IMR-90 (cell line): ENCODE results near the gene SERPINE2. TPM values are rescaled to one million over a fixed set of nuclear protein-coding genes. Genes with fewer than 3 reads are reported as not detected.

ENCODE experiments used
- ATAC-seq: fragments of 200-7000 bp; cut with Tn5 transposase; 2 replicates; pipeline ENCODE4 v1.9.1; 2020; ENCODE audit warnings: low read depth, mild to moderate bottlenecking, moderate library complexity
- BruUV-seq: library from RNA; stranded (reverse); fragments of 400-500 nt; replicated peaks from 2 replicates; lab custom pipeline; 2021; lab: Mats Ljungman, UMichigan
- CTCF ChIA-PET: fragments of 300-600 bp; formaldehyde crosslinking; extraction: SDS; loops from one replicate; lab custom pipeline; 2021; ENCODE audit warnings: antibody characterized with exemption; lab: Yijun Ruan, JAX
- POLR2A ChIA-PET: fragments of 300-600 bp; sonication (Branson Sonifier 250); formaldehyde crosslinking; loops from one replicate; lab custom pipeline; 2022; ENCODE audit warnings: antibody characterized with exemption; ENCODE audit not compliant: unreplicated experiment; lab: Charles Lee
- DNase-seq: peaks from one replicate; pipeline ENCODE4 v3.0.0; 2013
- H2AFZ ChIP-seq: replicated peaks from 2 replicates; pipeline ENCODE3; 2013; ENCODE audit warnings: low read length, mild to moderate bottlenecking; ENCODE audit not compliant: poor library complexity
- H2AK5ac ChIP-seq: 2 replicates; pipeline ENCODE4 v1.6.1; 2013; ENCODE audit warnings: low read depth, low read length, inconsistent platforms
- H2AK9ac ChIP-seq: replicated peaks from 2 replicates; pipeline ENCODE3; 2013; ENCODE audit warnings: mild to moderate bottlenecking, low read depth, low read length, moderate library complexity; ENCODE audit not compliant: poor library complexity
- H2BK120ac ChIP-seq: 2 replicates; pipeline ENCODE4 v1.6.1; 2013; ENCODE audit warnings: low read depth, low read length, inconsistent platforms
- H2BK15ac ChIP-seq: 3 replicates; pipeline ENCODE4 v1.6.1; 2013; ENCODE audit warnings: low read depth, low read length, inconsistent platforms
- H2BK20ac ChIP-seq: 2 replicates; pipeline ENCODE4 v1.6.1; 2013; ENCODE audit warnings: low read depth, mild to moderate bottlenecking, inconsistent platforms, low read length, moderate library complexity
- H2BK5ac ChIP-seq: 2 replicates; pipeline ENCODE4 v1.6.1; 2013; ENCODE audit warnings: mild to moderate bottlenecking, low read depth, low read length, inconsistent platforms; ENCODE audit not compliant: poor library complexity, severe bottlenecking
- H3K14ac ChIP-seq: replicated peaks from 2 replicates; pipeline ENCODE4 v1.6.1; 2013; ENCODE audit warnings: low read depth, low read length, inconsistent platforms
- H3K18ac ChIP-seq: 2 replicates; pipeline ENCODE4 v1.6.1; 2013; ENCODE audit warnings: low read depth, low read length, control low read depth
- H3K23ac ChIP-seq: 2 replicates; pipeline ENCODE4 v1.6.1; 2013; ENCODE audit warnings: low read depth, low read length, inconsistent platforms
- H3K27ac ChIP-seq: 2 replicates; pipeline ENCODE4 v1.5.1; 2013; ENCODE audit warnings: mild to moderate bottlenecking, control low read depth, low read length; ENCODE audit not compliant: insufficient read depth
- H3K27me3 ChIP-seq: 2 replicates; pipeline ENCODE4 v1.6.1; 2013; ENCODE audit warnings: low read length; ENCODE audit not compliant: control insufficient read depth, insufficient read depth
- H3K36me3 ChIP-seq: 2 replicates; pipeline ENCODE4 v1.6.1; 2013; ENCODE audit warnings: low read length, mixed read lengths; ENCODE audit not compliant: control insufficient read depth, insufficient read depth
- H3K4ac ChIP-seq: 2 replicates; pipeline ENCODE4 v1.6.1; 2013; ENCODE audit warnings: low read depth, low read length, inconsistent platforms
- H3K4me1 ChIP-seq: 2 replicates; pipeline ENCODE4 v1.6.1; 2013; ENCODE audit warnings: low read length, mixed read lengths; ENCODE audit not compliant: control insufficient read depth, insufficient read depth
- H3K4me2 ChIP-seq: 2 replicates; pipeline ENCODE4 v1.6.1; 2013; ENCODE audit warnings: low read depth, mild to moderate bottlenecking, control low read depth, low read length, moderate library complexity
- H3K4me3 ChIP-seq: 2 replicates; pipeline ENCODE4 v1.5.1; 2013; ENCODE audit warnings: low read depth, mild to moderate bottlenecking, control low read depth, low read length, moderate library complexity; ENCODE audit not compliant: insufficient read depth
- H3K56ac ChIP-seq: 2 replicates; pipeline ENCODE4 v1.6.1; 2013; ENCODE audit warnings: low read length, inconsistent platforms; ENCODE audit not compliant: insufficient read depth; ENCODE audit errors: extremely low read depth
- H3K79me1 ChIP-seq, 2 experiments: 2 replicates each; pipeline ENCODE4 v1.6.1; 2013; ENCODE audit warnings: low read length in 2 of 2, inconsistent platforms in 1 of 2, low read depth in 1 of 2
- H3K9ac ChIP-seq: 2 replicates; pipeline ENCODE4 v1.6.1; 2013; ENCODE audit warnings: low read depth, low read length, control low read depth
- H3K9me1 ChIP-seq: 2 replicates; pipeline ENCODE4 v1.6.1; 2013; ENCODE audit warnings: low read length, inconsistent platforms; ENCODE audit not compliant: insufficient read depth
- H3K9me3 ChIP-seq: 2 replicates; pipeline ENCODE4 v1.6.1; 2013; ENCODE audit warnings: low read length; ENCODE audit not compliant: control insufficient read depth, insufficient read depth
- H4K20me1 ChIP-seq: 2 replicates; pipeline ENCODE4 v1.6.1; 2013; ENCODE audit warnings: low read length, inconsistent platforms; ENCODE audit not compliant: insufficient read depth
- H4K5ac ChIP-seq: 2 replicates; pipeline ENCODE4 v1.6.1; 2013; ENCODE audit warnings: mild to moderate bottlenecking, low read depth, low read length, control low read depth
- H4K8ac ChIP-seq, 2 experiments: 2 replicates each; pipeline ENCODE4 v1.6.1; 2013; ENCODE audit warnings: low read depth in 2 of 2, low read length in 2 of 2, control low read depth in 1 of 2, inconsistent platforms in 1 of 2
- H4K91ac ChIP-seq: 2 replicates; pipeline ENCODE4 v1.6.1; 2013; ENCODE audit warnings: low read depth, low read length, inconsistent platforms; ENCODE audit not compliant: insufficient read depth
- BHLHE40 ChIP-seq: fragments of 150-350 bp; IDR thresholded peaks from 2 replicates; pipeline ENCODE4 v1.6.1; 2016; ENCODE audit warnings: mild to moderate bottlenecking, low read depth, low read length
- CTCF ChIP-seq: conservative IDR thresholded peaks from 2 replicates; pipeline ENCODE4 v1.5.1; 2012; ENCODE audit warnings: mild to moderate bottlenecking, low read depth, low read length, improper control_type of control experiment
- MXI1 ChIP-seq: IDR thresholded peaks from 2 replicates; pipeline ENCODE4 v1.6.1; 2012; ENCODE audit warnings: low read depth, mild to moderate bottlenecking, low read length, moderate library complexity, borderline replicate concordance
- RAD21 ChIP-seq: IDR thresholded peaks from 2 replicates; pipeline ENCODE4 v1.6.1; 2012; ENCODE audit warnings: low read length, improper control_type of control experiment
- RCOR1 ChIP-seq: IDR thresholded peaks from 2 replicates; pipeline ENCODE4 v1.6.1; 2012; ENCODE audit warnings: mild to moderate bottlenecking, low read length, improper control_type of control experiment; ENCODE audit not compliant: insufficient replicate concordance
- RFX5 ChIP-seq: IDR thresholded peaks from 2 replicates; pipeline ENCODE4 v1.8.0; 2012; ENCODE audit warnings: low read depth, mild to moderate bottlenecking, low read length, moderate library complexity
- SMC3 ChIP-seq: fragments of 150-350 bp; IDR thresholded peaks from 2 replicates; pipeline ENCODE4 v1.6.1; 2016; ENCODE audit warnings: low read depth, mild to moderate bottlenecking, antibody characterized with exemption, low read length, moderate library complexity
- WGBS, 2 experiments: methylation state at CpG; one replicate each; pipeline versions ENCODE4 v1.1.5 to v1.1.7; 2013; ENCODE audit warnings: missing lambda C conversion rate in 2 of 2; ENCODE audit not compliant: insufficient read length in 1 of 2; ENCODE audit errors: extremely low coverage in 2 of 2; 5-methylcytosine and 5-hydroxymethylcytosine counted together
- dilution Hi-C: fragments of 300-500 bp; cut with HindIII; formaldehyde crosslinking; loops from one replicate; pipeline ENCODE4 v1.14.3; 2018; ENCODE audit warnings: low sequenced_read_pairs; ENCODE audit not compliant: unreplicated experiment
- in situ Hi-C: fragments of 300-500 bp; cut with MboI; formaldehyde crosslinking; loops from 3 replicates; pipeline ENCODE4 v1.14.3; 2019; ENCODE audit warnings: low sequenced_read_pairs, inconsistent platforms, mixed read lengths
- intact Hi-C: fragments of 100-400 bp; cut with micrococcal nuclease; formaldehyde crosslinking; loops from 2 replicates; pipeline ENCODE4 v1.10.0; 2022
- polyA plus RNA-seq, 3 experiments: library from polyadenylated mRNA; depleted of rRNA; stranded (reverse); fragments of >200 nt; gene quantifications; 2 replicates each; pipeline ENCODE4 v1.2.3, GENCODE V29; 2012; ENCODE audit warnings: low replicate concordance in 1 of 3
- total RNA-seq: library from RNA; depleted of rRNA; stranded (reverse); fragments of >200 nt; gene quantifications from 2 replicates; pipeline ENCODE4 v1.2.3, GENCODE V29; 2012

SERPINE2 gene
- total and polyA plus RNA-seq, 2 of the 4 experiments (the other 2 are of a cell fraction): 24.0 to 62.7 TPM

- TF ChIP-seq RFX5: no peak
- no peak for TF ChIP-seq MXI1
- no peak for TF ChIP-seq BHLHE40
- peak; percentile 98 for TF ChIP-seq SMC3
- TF ChIP-seq RCOR1: no peak
These were observed 45.4 kb downstream of the SERPINE2 start (continued) for GRCh38 chr2:223993634-223994232.

GRCh38 chr2:223991611-223992010, 47.5 kb downstream of the SERPINE2 start:
- CTCF ChIA-PET: interaction anchor here (1.1 kb wide), 1 partner anchor 22 kb away, joined by 4 read pairs; no protein-coding TSS in a partner anchor
- DNase-seq (no peak), ATAC-seq (no peak)
- no peak overlapping the region for H4K91ac ChIP-seq
- no peak overlapping the region for H3K56ac ChIP-seq
- no peak overlapping the region for H2BK120ac ChIP-seq
- H3K4me2 ChIP-seq: no peak overlapping the region
- H3K9me3 ChIP-seq: no peaks in the 10 kb centered on the region
- H3K18ac ChIP-seq: no peak overlapping the region
- H3K9me1 ChIP-seq: peaks cover 5% of the 10 kb centered on the region; the same call in 1 of the 2 replicates
- no peak overlapping the region for H2BK15ac ChIP-seq
- H4K20me1 ChIP-seq: no peaks in the 10 kb centered on the region
- H3K27ac ChIP-seq: no peak overlapping the region
- dilution Hi-C loops: no loop called here
- no peak overlapping the region for H3K14ac ChIP-seq
- H2BK5ac ChIP-seq: no peak overlapping the region
- no peak overlapping the region for H4K5ac ChIP-seq
- no peak overlapping the region for H2AK9ac ChIP-seq
- WGBS, 2 experiments: 94% methylated on average over 6 of the region's 12 CpGs; no CpG with 5 or more reads in 1 of the 2 experiments
- no peak overlapping the region for H3K23ac ChIP-seq
- POLR2A ChIA-PET: no interaction called here
- H2AFZ ChIP-seq: no peak overlapping the region
- H3K4me3 ChIP-seq: no peak overlapping the region
- H2AK5ac ChIP-seq: no peak overlapping the region
- H4K8ac ChIP-seq: no peak overlapping the region
- H3K9ac ChIP-seq: no peak overlapping the region
- no peak overlapping the region for H2BK20ac ChIP-seq
- H3K27me3 ChIP-seq: no peaks in the 10 kb centered on the region
- peaks cover 7% of the 10 kb centered on the region; the same call in 1 of the 2 replicates for H3K4me1 ChIP-seq
- in situ Hi-C loops: loop anchor here (5.0 kb wide), 1 partner anchor 296 kb away; no protein-coding TSS in a partner anchor
- BruUV-seq: no TSS peak
- 0 out of 4 replicates have a peak, but pooled peaks cover 0 to 4% of the 10 kb centered on the region in 2 experiments for H3K79me1 ChIP-seq
- intact Hi-C loops: loop anchor here (2.0 kb wide), 1 partner anchor 47 kb away; the partner anchor contains the start of gene SERPINE2
- H3K4ac ChIP-seq: no peak overlapping the region
- TF ChIP-seq CTCF (no peak), MXI1 (no peak), RAD21 (no peak)
- H3K36me3 ChIP-seq: peaks cover 8% of the 10 kb centered on the region
